NCI-H460 (cell line): ENCODE results near the gene DEFB131B. TPM values are rescaled to one million over a fixed set of nuclear protein-coding genes. Genes with fewer than 3 reads are reported as not detected.
"Not testable (repeated sequence)": the region's sequence is repeated elsewhere in the genome, so short reads cannot be mapped to it uniquely, and the experiment has no call there.

Experiments
- DNase-seq: peaks from one replicate; pipeline ENCODE4 v3.0.0-alpha.2; 2016; ENCODE audit warnings: low read depth; ENCODE audit errors: extremely low read depth
- polyA plus RNA-seq: library from polyadenylated mRNA; depleted of rRNA; stranded (reverse); fragments of >200 nt; gene quantifications from 2 replicates; pipeline ENCODE4 v1.2.3, GENCODE V29; 2014; cell fraction: nucleus; rRNA removed
- total RNA-seq: library from RNA; depleted of rRNA; stranded (reverse); fragments of >200 nt; shearing (Covaris generic); gene quantifications from 2 replicates; pipeline ENCODE4 v1.2.3, GENCODE V29; 2014; rRNA removed

DEFB131B gene, protein sequence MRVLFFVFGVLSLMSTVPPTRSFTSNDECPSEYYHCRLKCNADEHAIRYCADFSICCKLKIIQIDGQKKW
- not detected in 2 replicates for total RNA-seq
- polyA plus RNA-seq, result not detected in 2 replicates

DNA sequence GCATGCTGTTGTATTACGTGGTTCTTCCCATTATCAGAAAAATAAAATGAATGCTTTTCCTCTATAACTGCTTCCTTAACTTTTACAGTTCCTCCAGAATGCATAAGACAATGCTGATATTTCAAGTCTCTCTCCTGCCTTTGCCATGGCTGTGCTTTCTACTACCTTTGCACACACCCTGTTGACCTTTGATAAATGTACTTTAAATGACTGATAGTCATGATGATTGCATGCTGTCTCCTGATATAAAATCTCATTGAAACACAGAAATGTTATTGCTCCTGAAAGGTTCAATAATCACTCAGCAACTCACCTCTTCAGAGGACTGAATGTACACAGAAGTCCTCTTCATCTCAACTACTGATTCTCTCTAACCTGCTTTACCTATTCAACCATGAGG is at the start of gene DEFB131B:
DEFB131B (plus strand) TSS at position 395 of the 400 bp plus-strand sequence; CDS start at position 395, 0 bp downstream.
- DNase-seq, result not testable (repeated sequence)

DNA sequence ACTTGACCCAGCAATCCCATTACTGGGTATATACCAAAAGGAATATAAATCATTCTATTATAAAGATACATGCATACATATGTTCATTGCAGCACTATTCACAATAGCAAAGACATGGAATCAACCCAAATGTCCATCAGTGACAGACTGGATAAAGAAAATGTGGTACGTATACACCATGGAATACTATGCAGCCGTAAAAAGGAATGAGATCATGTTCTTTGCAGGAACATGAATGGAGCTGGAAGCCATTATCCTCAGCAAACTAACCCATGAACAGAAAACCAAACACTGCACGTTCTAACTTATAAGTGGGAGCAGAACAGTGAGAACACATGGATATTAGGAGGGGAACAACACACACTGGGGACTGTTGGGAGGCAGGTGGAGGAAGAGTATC is 49.0 kb upstream of the DEFB131B start:
- DNase-seq, result not testable (repeated sequence)

DNA sequence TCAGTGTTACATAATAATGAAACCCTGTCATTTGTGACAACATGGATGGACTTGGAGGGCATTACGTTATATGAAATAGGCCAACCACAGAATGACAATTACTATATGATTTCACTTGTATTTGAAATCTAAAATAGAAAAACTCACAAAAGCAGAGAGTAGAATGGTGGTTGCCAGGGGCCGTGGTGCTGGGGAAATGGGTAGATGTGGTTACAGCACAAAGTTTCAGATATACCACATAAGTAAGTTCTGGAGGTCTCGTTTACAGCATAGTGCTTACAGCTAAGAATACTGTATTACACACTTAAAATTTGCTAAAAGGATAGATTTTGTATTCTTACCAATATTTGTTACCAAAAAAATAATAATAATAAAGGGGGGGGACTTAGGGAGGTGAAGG is 48.6 kb upstream of the DEFB131B start:
- DNase-seq, result not testable (repeated sequence)

DNA sequence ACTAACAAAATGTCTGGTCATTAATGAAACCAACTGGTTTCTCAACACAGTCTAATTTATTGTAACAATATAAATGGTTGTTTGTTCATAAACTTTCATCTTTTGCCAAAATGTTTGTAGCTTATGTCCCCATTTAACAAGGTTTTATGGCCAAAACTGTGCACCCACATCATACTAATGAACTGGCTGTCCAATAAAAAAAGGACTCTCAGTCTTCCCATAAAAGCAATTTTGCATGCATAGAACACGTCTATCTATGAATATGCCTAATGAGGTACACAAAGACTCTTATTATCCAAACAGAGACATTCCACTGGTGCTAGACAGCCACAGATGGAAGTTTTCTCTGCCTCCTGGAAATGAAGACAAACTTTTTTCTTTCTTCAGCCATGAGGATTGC is 45.4 kb upstream of the DEFB131B start, which contains the start of gene DEFB108B:
DEFB108B (plus strand) TSS at position 390 of the 400 bp plus-strand sequence; CDS start at position 390, 0 bp downstream.
- DNase-seq, result not testable (repeated sequence)

DNA sequence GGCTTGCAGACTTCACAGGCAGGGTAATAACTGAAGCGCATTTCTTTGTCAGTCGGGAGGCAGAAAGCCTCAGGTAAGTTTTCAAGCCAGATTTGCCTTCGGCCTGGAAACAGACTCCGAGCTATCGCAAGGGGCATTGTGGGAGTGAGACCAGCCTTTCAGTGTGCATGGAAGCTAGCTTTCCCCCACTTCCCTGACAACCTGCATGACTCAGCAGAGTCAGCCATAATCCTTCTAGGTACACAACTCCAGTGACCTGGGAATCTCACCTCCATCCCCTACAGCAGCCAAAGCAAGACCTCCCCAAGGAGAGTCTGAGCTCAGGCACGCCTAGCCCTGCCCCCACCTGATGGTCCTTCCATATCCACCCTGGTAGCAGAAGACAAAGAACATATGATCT is 35.5 kb upstream of the DEFB131B start:
- not testable (repeated sequence) for DNase-seq

DNA sequence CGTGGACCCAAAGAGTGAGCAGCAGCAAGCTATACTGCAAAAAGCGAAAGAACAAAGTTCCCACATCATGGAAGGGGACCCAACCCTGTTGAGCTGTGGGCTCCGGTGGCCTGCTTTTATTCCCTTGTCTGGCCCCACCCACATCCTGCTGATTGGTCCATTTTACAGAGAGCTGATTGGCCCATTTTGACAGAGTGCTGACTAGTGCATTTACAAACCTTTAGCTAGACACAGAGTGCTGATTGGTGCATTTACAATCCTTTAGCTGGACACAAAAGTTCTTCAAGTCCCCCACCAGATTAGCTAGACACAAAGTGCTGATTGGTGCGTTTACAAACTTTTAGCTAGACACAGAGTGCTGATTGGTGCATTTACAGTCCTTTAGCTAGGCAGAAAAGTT is 34.9 kb upstream of the DEFB131B start:
- DNase-seq, result not testable (repeated sequence)

DNA sequence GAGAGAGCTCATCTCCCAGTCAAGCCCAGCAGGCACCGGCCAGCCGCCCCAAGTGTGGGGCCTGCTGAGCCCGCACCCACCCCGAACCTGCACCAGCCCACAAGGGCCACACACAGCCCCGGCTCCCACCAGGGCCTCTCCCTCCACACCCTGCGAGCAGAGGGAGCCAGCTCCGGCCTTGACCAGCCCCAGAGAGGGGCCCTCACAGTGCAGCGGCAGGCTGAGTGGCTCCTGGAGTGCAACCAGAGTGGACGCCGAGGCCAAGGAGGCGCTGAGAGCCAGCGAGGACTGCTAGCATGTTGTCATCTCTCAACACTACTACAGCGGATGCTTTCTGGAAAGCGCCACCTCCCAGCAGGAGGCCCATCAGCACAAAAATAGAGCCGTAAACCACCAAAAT is 34.4 kb upstream of the DEFB131B start:
- DNase-seq, result no peak

DNA sequence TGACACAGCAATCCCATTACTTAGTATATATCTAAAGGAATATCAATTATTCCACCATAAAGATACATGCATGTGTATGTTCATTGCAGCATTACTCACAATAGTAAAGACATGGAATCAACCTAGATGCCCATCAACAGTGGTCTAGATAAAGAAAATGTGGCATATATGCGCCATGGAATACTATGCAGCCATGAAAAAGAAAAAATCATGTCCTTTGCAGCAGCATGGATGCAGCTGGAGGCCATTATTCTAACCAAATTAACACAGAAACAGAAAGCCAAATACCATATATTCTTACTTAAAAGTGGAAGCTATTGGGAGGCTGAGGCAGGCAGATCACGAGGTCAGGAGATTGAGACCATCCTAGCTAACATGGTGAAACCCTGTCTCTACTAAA is 24.4 kb upstream of the DEFB131B start:
- DNase-seq, result not testable (repeated sequence)

DNA sequence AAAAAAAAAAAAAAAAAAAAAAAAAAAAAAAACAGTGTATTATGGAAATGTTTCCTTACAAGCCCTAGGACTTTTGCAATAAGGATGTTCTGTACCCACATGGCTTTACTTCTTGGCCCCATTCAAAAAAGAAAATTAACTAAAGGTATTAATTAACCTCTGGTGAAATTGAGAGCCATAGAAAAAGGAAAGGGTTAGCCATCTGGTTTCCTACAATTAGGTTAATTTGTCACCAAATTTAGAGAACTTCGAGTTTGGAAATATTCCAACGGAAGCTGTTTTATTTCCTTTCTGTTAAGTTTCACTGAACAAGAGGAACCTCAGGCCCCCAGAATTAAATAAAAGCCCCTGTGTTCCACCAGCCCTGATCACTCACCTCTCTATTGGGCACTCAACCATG is 22.4 kb upstream of the DEFB131B start:
- not testable (repeated sequence) for DNase-seq

DNA sequence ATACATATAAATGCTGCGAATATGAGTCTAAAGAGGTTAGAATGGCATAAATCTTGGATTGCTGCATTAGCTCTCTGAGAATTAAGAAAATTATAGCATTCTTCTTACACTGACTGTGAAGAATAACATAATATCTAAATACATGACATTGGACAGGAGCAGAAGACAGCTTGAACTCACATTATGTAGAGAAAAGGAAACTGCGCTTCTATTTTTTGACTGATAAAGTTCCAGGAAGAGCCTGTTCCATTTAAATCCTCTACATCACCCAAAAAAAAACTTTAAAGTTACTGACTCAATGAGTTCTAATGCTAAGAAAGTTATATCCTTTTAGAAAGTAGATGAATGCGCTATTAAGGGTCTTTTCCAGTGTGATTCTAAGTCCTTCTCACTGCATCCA is 17.4 kb upstream of the DEFB131B start:
- not testable (repeated sequence) for DNase-seq

DNA sequence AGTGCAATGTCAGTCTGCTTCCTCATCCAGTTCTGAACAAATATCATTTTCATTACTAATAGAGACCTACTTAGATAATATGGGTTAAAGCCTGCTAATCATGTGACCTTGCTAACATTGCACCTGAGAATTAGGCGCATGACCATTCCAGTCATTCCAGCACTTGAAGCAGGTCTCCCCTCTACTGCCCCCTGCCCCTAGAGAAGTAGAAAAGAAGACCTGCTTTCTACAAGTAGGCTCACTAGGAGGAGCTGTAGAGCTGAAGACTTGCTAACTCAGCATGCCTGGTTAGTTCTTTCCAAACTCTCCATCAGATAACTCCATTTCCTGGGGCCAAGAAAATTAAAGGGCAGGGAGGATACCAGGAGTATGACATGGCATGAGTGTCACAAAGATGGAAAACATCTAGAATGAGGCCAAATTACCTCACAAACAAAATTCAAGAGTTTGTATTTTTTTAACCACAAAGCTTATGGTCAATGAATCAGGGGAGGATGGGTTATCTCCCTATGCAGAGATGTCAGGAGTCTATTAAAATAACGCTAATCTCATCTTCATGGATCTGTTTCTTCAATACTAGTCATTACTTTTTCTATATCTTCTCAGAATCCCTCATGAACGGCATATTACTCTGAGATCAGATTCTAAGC is 14.2 kb upstream of the DEFB131B start:
- DNase-seq, result peak; percentile 44

DNA sequence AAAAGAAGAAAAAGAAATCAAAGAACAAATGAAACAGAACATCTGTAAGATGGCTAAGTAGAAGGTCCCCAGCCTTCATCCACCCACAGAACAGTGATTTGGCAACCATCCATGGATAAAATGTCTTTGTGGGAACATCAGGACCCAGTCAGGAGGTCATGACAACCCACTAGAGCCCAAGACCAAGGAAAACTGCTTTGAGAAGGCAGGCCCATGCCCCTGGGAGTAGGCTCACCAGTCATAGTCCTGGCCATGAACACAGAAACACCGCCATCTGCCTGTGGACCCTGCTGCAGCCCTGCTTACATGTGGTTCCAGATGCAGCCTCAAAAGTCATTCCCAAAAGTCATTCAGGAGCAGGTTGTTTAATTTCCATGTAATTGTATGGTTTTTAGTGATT is 11.0 kb upstream of the DEFB131B start:
- DNase-seq, result not testable (repeated sequence)

DNA sequence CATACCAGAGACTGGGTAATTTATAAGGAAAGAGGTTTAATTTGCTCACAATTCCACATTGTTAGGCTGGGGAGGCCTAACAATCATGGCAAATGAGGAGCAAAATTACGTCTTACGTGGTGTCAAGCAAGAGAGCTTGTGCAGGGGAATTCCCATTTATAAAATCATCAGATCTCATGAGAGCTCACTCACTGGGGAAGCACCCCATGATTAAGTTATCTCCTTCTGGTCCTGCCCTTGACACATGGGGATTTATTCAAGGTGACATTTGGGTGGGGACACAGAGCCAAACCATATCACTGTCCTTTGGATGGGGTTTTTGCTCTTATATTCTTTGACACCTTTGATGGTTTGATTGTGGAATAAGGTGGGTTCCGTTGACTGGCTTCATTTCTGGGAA is 8.3 kb upstream of the DEFB131B start:
- not testable (repeated sequence) for DNase-seq

DNA sequence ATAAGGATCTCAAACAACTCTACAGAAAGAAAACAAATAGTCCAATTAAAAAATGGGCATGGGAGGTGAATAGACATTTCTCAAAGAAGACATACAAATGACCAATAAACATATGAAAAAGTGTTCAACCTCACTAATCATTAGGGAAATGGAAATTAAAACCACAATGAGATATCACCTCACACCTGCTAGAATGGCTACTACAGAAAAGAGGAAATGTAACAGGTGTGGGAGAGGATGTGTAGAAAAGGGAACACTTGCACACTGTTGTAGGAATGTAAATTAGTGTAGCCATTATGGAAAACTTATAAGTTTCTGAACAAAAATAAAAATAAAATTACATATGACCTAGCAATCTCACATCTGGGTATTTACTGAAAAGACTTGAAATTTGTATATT is 7.6 kb upstream of the DEFB131B start:
- not testable (repeated sequence) for DNase-seq

DNA sequence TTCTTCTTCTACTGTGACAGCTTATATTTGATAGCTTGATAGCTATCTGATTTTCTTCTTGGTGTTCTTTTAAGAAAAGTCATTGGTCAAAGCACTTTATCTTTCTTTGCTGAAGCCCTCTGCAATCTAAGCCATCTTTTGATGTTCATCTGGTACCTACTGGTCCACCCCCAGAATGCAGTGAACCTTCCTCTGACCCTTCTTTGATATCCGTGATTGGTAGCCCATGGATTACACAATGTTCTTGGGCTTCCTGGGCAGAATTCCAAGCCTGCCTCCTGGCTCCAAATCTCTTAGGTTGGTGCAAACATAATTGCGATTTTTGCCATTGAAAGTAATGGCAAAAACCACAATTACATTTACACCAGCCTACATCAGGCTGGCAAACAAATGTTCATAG is 2.0 kb upstream of the DEFB131B start:
- DNase-seq, result not testable (repeated sequence)

DNA sequence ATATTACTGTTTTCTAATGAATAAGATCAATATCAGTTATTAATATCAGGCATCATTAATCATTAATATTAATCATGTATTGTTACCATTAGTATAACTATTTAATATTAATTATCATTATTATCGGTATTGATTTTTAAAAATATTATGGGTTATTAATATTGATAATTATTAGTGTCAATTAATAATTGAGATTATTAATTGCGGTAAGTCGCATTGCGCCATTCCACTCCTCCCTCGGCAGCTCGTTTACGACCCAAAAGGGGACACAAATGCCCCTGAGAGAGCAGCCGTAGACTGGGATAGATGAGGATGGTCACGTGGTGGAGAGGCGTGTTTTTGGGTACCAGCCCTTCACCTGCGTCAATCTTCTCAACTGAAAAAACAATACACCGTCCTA is 7.6 kb downstream of the DEFB131B start:
- not testable (repeated sequence) for DNase-seq

DNA sequence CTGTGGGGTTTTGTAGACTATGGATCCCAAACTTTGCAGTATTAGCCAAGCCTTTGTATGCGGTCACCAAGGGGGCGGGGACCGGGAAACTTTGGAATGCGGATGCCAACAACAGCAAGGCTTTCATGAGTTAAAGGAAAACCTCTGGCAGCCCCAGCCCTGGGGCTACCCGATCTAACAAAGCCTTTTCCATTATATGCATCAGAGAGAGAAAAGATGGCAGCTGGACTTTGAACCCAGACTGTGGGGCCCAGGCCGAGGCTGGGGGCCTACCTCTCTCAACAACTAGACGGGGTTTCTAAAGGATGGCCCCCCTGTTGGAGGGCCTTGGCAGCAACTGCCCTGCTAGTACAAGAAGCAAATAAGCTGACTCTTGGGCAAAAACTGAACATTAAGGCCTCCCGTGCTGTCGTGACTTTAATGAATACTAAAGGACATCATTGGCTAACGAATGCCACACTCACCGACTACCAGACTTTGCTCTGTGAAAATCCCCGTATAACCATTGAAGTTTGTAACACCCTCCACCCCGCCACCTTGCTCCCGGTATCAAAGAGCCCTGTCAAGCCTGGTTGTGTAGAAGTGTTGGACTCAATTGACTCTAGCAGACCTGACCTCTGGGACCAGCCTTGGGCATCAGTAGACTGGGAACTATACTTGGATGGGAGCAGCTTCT is 10.2 kb downstream of the DEFB131B start:
- not testable (repeated sequence) for DNase-seq

DNA sequence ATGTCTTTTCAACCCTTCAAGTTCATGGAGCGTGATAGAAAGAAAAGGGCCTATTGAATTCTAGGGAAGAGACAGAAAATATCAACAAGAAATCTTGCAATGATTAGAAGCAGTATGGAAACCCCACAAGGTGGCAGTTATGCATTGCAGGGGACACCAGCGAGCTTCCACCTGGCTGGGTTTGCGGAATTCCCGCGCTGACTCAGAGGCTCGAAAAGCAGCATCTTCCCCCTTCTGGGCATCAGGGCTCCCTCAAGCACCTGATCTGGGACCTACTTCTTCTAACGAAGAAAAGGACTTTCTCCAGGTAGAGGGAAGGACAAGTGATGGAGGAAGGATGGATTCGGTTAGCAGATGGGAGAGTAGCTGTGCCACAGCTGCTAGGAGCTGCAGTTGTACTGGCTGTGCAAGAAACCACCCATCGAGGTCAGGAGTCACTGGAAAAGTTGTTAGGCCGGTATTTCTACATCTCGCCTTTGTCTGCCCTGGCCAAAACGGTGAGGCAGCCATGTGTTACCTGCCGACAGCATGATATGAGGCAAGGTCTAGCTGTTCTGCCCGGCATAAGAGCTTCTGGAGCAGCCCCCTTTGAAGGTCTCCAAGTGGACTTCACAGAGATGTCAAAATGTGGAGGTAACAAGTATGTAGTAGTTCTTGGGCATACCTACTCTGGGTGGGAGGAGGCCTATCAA is 11.1 kb downstream of the DEFB131B start:
- DNase-seq, result not testable (repeated sequence)

DNA sequence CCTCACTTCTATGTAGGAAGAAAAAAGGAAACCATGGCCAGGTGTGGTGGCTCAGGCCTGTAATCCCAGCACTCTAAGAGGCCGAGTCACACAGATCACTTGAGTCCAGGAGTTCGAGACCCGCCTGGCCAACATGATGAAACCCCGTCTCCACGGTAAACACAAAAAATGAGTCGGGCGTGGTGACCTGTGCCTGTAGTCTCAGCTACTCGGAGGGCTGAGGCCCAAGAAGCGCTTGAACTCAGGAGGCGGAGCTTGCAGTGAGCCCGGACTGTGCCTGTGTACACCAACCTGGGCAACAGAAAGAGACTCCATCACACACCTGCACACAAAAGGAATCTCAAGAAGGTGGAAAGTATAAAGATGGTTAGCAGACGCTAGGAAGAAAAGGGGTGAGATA is 17.7 kb downstream of the DEFB131B start:
- DNase-seq, result no peak

DNA sequence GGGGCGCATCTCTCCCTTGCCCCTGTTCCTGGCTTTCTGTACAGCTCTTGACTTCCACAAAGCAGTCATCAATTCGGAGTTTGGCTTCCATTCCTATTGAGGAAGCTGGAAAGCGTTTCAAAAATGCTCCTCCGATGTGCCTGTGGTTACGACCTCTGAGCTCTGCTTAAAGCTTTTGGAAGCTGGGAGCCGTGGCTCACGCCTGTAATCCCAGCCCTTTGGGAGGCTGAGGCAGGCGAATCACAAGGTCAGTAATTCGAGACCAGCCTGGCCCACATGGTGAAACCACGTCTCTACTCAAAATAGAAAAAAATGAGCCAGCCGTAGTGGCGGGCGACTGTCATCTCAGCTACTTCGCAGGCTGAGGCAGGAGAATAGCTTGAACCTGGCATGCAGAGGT is 22.9 kb downstream of the DEFB131B start:
- DNase-seq, result not testable (repeated sequence)

DNA sequence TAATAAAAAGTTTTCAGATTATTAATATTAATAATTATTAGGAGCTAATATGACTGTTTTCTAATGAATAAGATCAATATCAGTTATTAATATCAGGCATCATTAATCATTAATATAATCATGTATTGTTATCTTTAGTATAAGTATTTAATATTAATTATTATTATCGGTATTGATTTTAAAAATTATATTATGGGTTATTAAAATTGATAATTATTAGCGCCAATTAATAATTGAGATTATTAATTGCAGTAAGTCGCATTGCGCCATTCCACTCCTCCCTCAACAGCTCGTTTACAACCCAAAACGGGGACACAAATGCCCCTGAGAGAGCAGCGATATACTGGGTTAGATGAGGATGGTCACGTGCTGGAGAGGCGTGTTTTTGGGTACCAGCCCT is 30.0 kb downstream of the DEFB131B start:
- DNase-seq, result no peak
